GM15510 (cell line): ENCODE results near the gene TMEM107.

Experiments
- POLR2A ChIP-seq: IDR thresholded peaks from 3 replicates; pipeline ENCODE4 v1.6.1; 2011; ENCODE audit warnings: borderline replicate concordance; ENCODE audit not compliant: insufficient read length; ENCODE audit errors: extremely low read depth

The TMEM107 gene

DNA sequence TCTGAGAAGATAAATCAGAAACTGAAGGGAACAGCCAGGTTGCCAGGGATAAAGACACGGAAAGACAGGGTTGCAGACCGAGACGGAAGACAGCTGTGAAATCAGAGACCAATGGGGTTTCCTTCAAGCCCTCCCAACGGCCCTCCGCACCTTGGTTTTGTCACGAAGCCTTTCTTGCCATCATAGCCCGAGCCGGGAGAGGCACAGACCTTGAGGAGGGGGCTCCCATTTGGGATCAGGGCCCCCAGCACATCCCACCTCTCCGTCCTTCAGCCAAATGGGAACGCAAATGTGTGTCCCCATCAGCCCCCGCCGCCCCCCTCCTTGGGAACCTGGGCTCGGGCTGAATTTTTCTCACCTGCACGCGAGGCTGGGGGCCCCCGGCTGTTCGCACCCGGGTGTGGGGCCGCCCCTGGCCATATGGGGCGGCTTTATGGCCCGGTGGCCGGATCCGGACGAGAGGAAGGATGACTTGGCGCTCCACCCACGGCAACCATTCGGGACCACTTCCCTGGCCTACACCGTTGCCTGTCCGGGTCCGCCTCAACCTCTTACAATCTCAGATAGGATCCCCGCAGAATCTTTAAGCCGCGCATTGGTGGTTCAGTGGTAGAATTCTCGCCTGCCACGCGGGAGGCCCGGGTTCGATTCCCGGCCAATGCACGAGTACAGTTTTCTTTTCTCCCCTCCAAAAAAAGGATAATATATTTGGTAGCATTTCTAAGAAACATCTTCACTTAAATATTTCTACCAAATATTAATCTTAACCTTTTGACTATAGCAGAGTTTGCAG, 50.8 kb downstream of the TMEM107 start:
- peak; percentile 22 for TF ChIP-seq POLR2A

DNA sequence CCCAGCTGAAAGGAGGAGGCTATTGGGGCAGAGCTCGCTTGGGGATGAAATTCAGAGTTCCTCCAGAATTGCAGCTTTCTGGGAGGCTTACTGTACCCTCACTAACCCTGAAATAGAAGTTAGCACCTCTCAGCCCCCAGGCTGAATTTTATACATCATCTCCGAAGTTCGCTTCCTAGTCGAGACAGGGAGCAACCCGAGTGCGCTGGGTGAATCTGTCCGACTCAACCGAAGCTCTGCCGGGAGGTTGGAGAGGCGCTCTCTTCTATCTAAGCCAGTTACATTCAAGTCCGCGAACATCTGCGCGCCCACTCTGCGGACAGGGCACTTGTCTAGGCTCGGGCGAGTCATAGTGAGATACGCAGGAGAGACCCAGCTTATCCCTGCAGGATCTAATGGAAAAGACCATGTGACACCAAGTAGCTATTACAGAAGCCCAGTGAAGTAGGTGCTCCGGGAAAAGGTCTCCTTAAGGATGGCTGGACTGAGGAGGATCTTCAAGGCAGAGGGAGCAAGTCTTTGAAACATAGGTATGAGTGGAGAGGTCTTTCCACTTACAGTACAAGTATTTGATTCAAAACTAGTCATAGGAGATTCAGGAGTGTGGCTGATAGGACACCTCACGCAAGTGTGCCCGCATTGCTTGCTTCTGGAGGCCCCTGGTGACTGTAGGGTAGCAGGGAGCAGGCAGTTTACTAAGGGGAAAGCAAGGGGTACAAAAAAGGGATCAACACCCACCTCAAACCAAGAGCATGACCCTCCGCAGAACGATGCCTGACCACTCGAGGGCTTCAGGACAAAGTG, 51.6 kb downstream of the TMEM107 start:
- no peak for TF ChIP-seq POLR2A

DNA sequence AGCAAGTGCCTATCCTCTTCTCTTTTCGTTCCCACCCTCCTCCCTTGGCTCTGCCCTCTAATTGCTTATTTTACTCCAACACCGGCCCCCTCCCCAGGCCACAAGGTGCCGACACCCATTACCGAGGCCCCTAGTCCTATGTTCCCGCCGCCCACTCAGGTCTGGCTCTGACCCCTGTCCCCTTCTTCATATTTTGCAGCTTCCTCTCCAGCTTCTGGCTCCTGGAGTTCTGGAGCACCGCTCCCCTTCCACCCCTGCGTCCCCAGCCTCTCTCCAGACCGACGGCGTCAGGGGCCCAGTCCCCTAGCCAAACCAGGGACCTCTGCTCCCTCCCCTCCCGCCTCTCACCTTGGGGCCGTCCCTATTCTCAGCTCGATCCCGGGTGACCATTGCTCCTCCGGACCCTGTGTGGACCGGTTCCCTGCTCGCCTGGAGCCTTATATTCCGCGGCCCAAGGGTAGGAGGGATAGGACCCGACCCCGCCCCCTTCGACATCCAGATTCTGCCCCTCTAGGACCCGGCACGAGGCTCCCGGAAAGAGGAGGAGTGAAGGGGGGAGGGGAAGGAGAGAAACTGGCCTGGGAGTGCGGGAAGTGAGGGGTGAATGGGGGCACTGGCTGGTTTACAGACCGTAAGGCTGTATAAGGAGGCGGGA, 52.4 kb downstream of the TMEM107 start, which contains the start of gene HES7:
Gene HES7, minus strand, starts transcription at position 412 of the 655 bp plus-strand sequence. Its CDS starts 22 bp downstream, at position 390.
- no peak for TF ChIP-seq POLR2A

DNA sequence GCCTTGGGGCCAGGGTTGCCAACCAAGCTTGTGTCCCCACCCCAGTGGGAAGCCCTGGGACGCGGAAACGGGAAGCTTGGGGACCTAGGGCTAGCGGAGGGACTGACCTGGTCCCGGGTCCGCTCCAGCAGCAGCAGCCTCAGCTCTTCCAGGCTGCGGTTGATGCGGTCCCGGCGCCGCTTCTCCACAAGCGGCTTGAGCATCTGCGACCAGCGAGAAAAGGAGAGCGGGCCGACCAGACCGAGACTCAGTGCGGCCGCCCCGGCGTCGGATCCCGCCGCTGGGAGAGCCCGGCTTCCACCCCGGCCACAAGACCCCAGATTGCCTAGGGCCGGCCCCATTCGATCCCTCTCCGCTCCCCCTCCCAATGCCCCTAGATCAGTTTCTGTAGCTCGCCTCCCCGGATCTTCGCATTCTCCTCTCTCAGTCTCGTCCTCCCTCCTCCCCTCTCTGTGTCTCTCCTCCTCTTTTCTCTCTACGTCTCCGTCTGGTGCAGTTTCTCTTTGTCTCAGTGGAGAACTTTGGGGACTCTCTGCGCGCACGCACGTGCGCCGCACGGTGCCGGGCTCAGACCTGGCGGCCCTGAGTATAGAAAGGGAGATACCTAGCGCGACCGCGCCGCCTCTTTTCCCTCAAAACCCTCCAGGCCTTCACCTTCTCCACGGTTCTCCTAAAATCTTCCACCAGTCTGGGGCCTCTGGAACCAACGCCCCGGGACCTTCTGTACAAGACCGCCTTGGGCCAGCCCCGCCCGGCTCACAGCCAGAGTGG, 53.1 kb downstream of the TMEM107 start:
- no peak for TF ChIP-seq POLR2A
